B cell (primary cell): ENCODE measurements around the gene TMEM129. TPM values are rescaled to one million over a fixed set of nuclear protein-coding genes. Genes with fewer than 3 reads are reported as not detected.

Experiments used
- ATAC-seq: fragments of 200-7000 bp; cut with Tn5 transposase; one replicate; pipeline ENCODE4 v1.10.0; 2021; ENCODE audit warnings: low read depth, mild to moderate bottlenecking, moderate number of reproducible peaks, moderate library complexity
- CTCF ChIA-PET: fragments of 350-600 bp; sonication (Branson Sonifier 250); formaldehyde crosslinking; loops from one replicate; lab custom pipeline; 2021; ENCODE audit warnings: antibody characterized with exemption, inconsistent platforms; lab: Charles Lee
- POLR2A ChIA-PET: fragments of 350-600 bp; sonication (Branson Sonifier 250); formaldehyde crosslinking; loops from one replicate; lab custom pipeline; 2021; ENCODE audit warnings: antibody characterized with exemption; lab: Charles Lee
- DNase-seq: peaks from one replicate; pipeline ENCODE4 v3.0.0; 2013
- H2AFZ ChIP-seq: 2 replicates; pipeline ENCODE4 v1.6.1; 2012; ENCODE audit warnings: mild to moderate bottlenecking, low read depth, low read length; ENCODE audit not compliant: insufficient read depth, poor library complexity, severe bottlenecking
- H3K27ac ChIP-seq, 2 donors: 1 replicate in 1 of 2; 2 replicates in 1 of 2; pipeline ENCODE4 v1.5.1; 2012 to 2013; ENCODE audit warnings: low read length in 2 of 2, mild to moderate bottlenecking in 2 of 2, moderate library complexity in 1 of 2
- H3K27me3 ChIP-seq, 4 experiments: fragments of 200-600 bp in 1 of 4; sonication (generic) in 1 of 4; replicated peaks in 1 of 4; 1 replicate in 2 of 4; 2 replicates in 2 of 4; pipeline versions ENCODE4 v1.6.1 to v1.7.0; 2013 to 2016; ENCODE audit warnings: low read length in 3 of 4, mild to moderate bottlenecking in 2 of 4, mixed read lengths in 1 of 4, moderate library complexity in 1 of 4; ENCODE audit not compliant: insufficient read depth in 4 of 4, control insufficient read depth in 3 of 4; ENCODE audit errors: control extremely low read depth in 1 of 4
- H3K36me3 ChIP-seq, 2 experiments: replicated peaks in 1 of 2; 1 replicate in 1 of 2; 2 replicates in 1 of 2; pipeline versions ENCODE4 v1.6.1 to v1.7.1; 2013; ENCODE audit warnings: low read length in 1 of 2; ENCODE audit not compliant: insufficient read depth in 2 of 2, control insufficient read depth in 1 of 2; ENCODE audit errors: control extremely low read depth in 1 of 2, extremely low read depth in 1 of 2
- H3K4me1 ChIP-seq, 2 donors: fragments of 200-600 bp in 1 of 2; sonication (generic) in 1 of 2; 1 replicate in 1 of 2; 2 replicates in 1 of 2; pipeline versions ENCODE4 v1.5.1 to v1.6.1; 2013 to 2017; ENCODE audit warnings: low read length in 2 of 2; ENCODE audit not compliant: control insufficient read depth in 2 of 2, insufficient read depth in 2 of 2
- H3K4me2 ChIP-seq: replicated peaks from 2 replicates; pipeline ENCODE3; 2012; ENCODE audit warnings: mild to moderate bottlenecking, low read depth, low read length; ENCODE audit not compliant: poor library complexity, severe bottlenecking
- H3K4me3 ChIP-seq, 5 experiments: fragments of 200-600 bp in 1 of 5; sonication (generic) in 1 of 5; 1 replicate in 3 of 5; 2 replicates in 2 of 5; pipeline versions ENCODE4 v1.5.1 to v1.7.0; 2011 to 2016; ENCODE audit warnings: low read length in 4 of 5, mild to moderate bottlenecking in 4 of 5, low read depth in 2 of 5, control low read depth in 1 of 5, moderate library complexity in 1 of 5; ENCODE audit not compliant: insufficient read depth in 1 of 5; ENCODE audit errors: control extremely low read depth in 1 of 5, extremely low read depth in 1 of 5
- H3K79me2 ChIP-seq: fragments of 200-600 bp; sonication (generic); one replicate; pipeline ENCODE4 v1.6.0; 2016; ENCODE audit warnings: low read length; ENCODE audit not compliant: control insufficient read depth, insufficient read depth
- H3K9ac ChIP-seq: fragments of 200-600 bp; sonication (generic); 2 replicates; pipeline ENCODE4 v1.6.1; 2017; ENCODE audit warnings: mild to moderate bottlenecking, low read length, moderate library complexity
- H3K9me3 ChIP-seq, 3 donors: one replicate each; pipeline versions ENCODE4 v1.6.1 to v1.7.1; 2013; ENCODE audit warnings: low read length in 2 of 3; ENCODE audit not compliant: control insufficient read depth in 2 of 3, insufficient read depth in 1 of 3; ENCODE audit errors: control extremely low read depth in 1 of 3
- H4K20me1 ChIP-seq: 2 replicates; pipeline ENCODE4 v1.6.0; 2012; ENCODE audit warnings: mild to moderate bottlenecking, low read length; ENCODE audit not compliant: insufficient read depth, control insufficient read depth, poor library complexity, severe bottlenecking
- H3K27ac Mint-ChIP-seq: one replicate; pipeline ENCODE4 v1.8.0; 2021; ENCODE audit warnings: mixed read lengths
- H3K27me3 Mint-ChIP-seq: one replicate; pipeline ENCODE4 v1.8.0; 2021; ENCODE audit warnings: mixed read lengths
- H3K4me1 Mint-ChIP-seq: one replicate; pipeline ENCODE4 v1.8.0; 2021; ENCODE audit warnings: mixed read lengths
- H3K4me3 Mint-ChIP-seq: one replicate; pipeline ENCODE4 v1.8.0; 2021; ENCODE audit warnings: mixed read lengths
- H3K9me3 Mint-ChIP-seq: one replicate; pipeline ENCODE4 v1.8.0; 2022; ENCODE audit warnings: mixed read lengths; ENCODE audit not compliant: insufficient read depth
- EZH2 ChIP-seq: IDR thresholded peaks from 2 replicates; pipeline ENCODE4 v1.6.1; 2012; ENCODE audit warnings: borderline replicate concordance, low read depth, mild to moderate bottlenecking, moderate library complexity, low read length; ENCODE audit not compliant: insufficient read depth, poor library complexity, severe bottlenecking
- WGBS: methylation state at CpG from one replicate; pipeline ENCODE4 v1.1.5; 2013; ENCODE audit warnings: missing lambda C conversion rate; ENCODE audit not compliant: insufficient coverage; 5-methylcytosine and 5-hydroxymethylcytosine counted together
- intact Hi-C: fragments of 100-400 bp; cut with micrococcal nuclease; formaldehyde crosslinking; loops from one replicate; pipeline ENCODE4 v1.10.0; 2022
- polyA plus RNA-seq: library from polyadenylated mRNA; depleted of rRNA; stranded (reverse); fragments of >200 nt; gene quantifications from 2 replicates; pipeline ENCODE4 v1.2.3, GENCODE V29; 2012
- total RNA-seq, 2 donors: library from RNA; stranded (reverse); fragments of 120-200 nt in 1 of 2; gene quantifications; 1 replicate in 1 of 2; 2 replicates in 1 of 2; pipeline versions ENCODE4 v1.2.3 to v1.2.4, GENCODE V29; 2013 to 2022
- TF ChIP-seq, protein P1 (sequence below): fragments of 200-600 bp; IDR thresholded peaks from one replicate; pipeline ENCODE4 v1.8.0; 2022; ENCODE audit warnings: antibody characterized with exemption, mild to moderate bottlenecking

Gene TMEM129
- total and polyA plus RNA-seq, 2 donors (not counting 1 experiment from before 2014, with no cell fraction given), result 41.0 to 76.5 TPM

DNA sequence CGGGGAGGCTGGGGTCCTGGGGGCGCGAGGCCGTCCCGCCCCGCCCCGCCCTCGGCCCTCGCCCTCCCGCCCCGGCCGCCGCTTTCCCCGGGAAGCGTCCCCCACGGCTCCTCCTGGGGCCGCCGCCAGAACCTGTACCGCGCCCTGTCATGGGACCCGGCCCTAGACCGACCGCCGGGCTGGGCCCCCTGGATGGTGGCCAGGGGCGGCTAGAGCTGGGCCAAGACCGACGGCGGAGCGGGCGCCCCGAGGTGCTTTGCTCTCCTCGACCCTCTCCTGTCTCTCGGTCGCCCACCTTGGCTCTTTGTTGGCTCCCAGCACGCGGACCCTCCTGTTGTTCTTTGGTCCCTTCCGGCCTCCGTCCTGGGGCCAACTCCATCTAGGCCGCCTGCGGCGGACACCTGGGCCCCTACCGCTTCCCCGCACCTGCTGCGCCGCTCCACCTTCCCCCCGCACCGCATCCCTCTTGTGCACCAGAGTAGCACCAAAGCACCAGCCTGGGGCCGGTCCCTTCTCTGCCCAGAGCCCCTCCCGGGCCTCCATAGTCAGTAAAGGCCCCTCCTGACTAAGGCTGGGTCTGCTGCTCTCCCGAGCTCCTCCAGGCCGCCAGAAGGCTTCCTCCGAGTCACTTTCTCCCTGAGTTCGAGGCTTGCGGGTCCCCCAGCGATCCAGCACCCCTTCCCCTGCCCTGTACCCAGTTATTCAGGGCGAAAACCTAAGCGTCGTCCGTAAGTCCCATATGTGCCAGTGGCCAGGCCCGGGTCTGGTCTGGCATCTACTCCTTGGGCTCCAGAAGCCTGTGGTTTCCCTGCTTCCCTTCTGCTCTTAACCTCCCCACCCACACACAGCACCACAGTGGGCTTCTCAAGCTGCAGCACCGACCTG, 785 bp upstream of the TMEM129 start:
- WGBS, result 2% methylated on average over 61 of the region's 61 CpGs
- H3K4me1 Mint-ChIP-seq, result peaks cover 65% of the 10 kb centered on the region
- H2AFZ ChIP-seq, result peak overlapping the region; percentile 59

More for the DNA sequence above, 785 bp upstream of the TMEM129 start:
- H3K27me3 Mint-ChIP-seq, result no peaks in the 10 kb centered on the region
- peak overlapping the region; percentile 46 for H3K9ac ChIP-seq
- peaks cover 0 to 6% (median 0%) of the 10 kb centered on the region in 3 donors for H3K9me3 ChIP-seq
- TF ChIP-seq EZH2, result no peak
- TF ChIP-seq, protein P1, sequence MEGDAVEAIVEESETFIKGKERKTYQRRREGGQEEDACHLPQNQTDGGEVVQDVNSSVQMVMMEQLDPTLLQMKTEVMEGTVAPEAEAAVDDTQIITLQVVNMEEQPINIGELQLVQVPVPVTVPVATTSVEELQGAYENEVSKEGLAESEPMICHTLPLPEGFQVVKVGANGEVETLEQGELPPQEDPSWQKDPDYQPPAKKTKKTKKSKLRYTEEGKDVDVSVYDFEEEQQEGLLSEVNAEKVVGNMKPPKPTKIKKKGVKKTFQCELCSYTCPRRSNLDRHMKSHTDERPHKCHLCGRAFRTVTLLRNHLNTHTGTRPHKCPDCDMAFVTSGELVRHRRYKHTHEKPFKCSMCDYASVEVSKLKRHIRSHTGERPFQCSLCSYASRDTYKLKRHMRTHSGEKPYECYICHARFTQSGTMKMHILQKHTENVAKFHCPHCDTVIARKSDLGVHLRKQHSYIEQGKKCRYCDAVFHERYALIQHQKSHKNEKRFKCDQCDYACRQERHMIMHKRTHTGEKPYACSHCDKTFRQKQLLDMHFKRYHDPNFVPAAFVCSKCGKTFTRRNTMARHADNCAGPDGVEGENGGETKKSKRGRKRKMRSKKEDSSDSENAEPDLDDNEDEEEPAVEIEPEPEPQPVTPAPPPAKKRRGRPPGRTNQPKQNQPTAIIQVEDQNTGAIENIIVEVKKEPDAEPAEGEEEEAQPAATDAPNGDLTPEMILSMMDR, result no peak
- H3K36me3 ChIP-seq, result peaks cover 0 to 21% of the 10 kb centered on the region in 2 experiments
- no peaks in the 10 kb centered on the region for H3K27me3 ChIP-seq
- intact Hi-C loops, result loop anchor here (1.0 to 5.0 kb wide), 5 partner anchors 10 to 815 kb away; partner anchors contain the start of genes FAM193A, LETM1, NELFA and NSD2
- ChIA-PET POLR2A (interaction anchor here (0.8 to 4.7 kb wide), 3 partner anchors 9 to 29 kb away, joined by 4 to 61 read pairs (median 4); partner anchors contain the start of gene SLBP), CTCF (interaction anchor here (1.2 to 14.7 kb wide), 4 partner anchors 10 to 28 kb away, joined by 3 to 503 read pairs (median 8); partner anchors contain the start of gene SLBP)
- peak overlapping the region; percentile 89 to 96 for H3K27ac ChIP-seq
- H3K79me2 ChIP-seq, result peaks cover 57% of the 10 kb centered on the region
- peaks cover 37% of the 10 kb centered on the region for H4K20me1 ChIP-seq
- ATAC-seq (no peak), DNase-seq (peak; percentile 39)
- peak overlapping the region; percentile 88 for H3K4me3 Mint-ChIP-seq
- peak overlapping the region; percentile 98 for H3K27ac Mint-ChIP-seq
- peaks cover 55 to 81% of the 10 kb centered on the region in 2 donors for H3K4me1 ChIP-seq
- H3K4me3 ChIP-seq, result peak overlapping the region in 4 of 5 experiments; percentile 15 to 60 (median 55)
- H3K9me3 Mint-ChIP-seq, result no peaks in the 10 kb centered on the region
- H3K4me2 ChIP-seq, result peak overlapping the region; percentile 95
